Peyer's patch (tissue), 4 donors: ENCODE results near the gene SCAF1. TPM values are rescaled to one million over a fixed set of nuclear protein-coding genes. Genes with fewer than 3 reads are reported as not detected.

Experiments
- DNase-seq, 3 donors: peaks; one replicate each; pipeline ENCODE4 v3.0.0-alpha.2; 2017 to 2019
- H3K27ac ChIP-seq, 4 donors: fragments of 200-600 bp; sonication (generic); one replicate each; pipeline ENCODE4 v1.5.1; 2016 to 2019
- H3K27me3 ChIP-seq, 2 donors: fragments of 200-600 bp; sonication (generic); one replicate each; pipeline ENCODE4 v1.5.1; 2019
- H3K36me3 ChIP-seq, 3 donors: fragments of 200-600 bp; sonication (generic); one replicate each; pipeline ENCODE4 v1.5.1; 2016 to 2019
- H3K4me1 ChIP-seq, 4 donors: fragments of 200-600 bp; sonication (generic); one replicate each; pipeline ENCODE4 v1.5.1; 2016 to 2019
- H3K4me3 ChIP-seq, 4 donors: fragments of 200-600 bp; sonication (generic); 1 replicate in 3 of 4; 2 replicates in 1 of 4; pipeline ENCODE4 v1.5.1; 2016 to 2019; ENCODE audit warnings: mild to moderate bottlenecking in 1 of 4
- H3K9me3 ChIP-seq, 4 donors: fragments of 200-600 bp; sonication (generic); one replicate each; pipeline ENCODE4 v1.5.1; 2016 to 2019; ENCODE audit warnings: mild to moderate bottlenecking in 1 of 4
- POLR2A ChIP-seq, 2 donors: fragments of 450-650 bp; IDR thresholded peaks; one replicate each; pipeline ENCODE4 v1.5.1; 2017; ENCODE audit warnings: antibody characterized with exemption in 2 of 2, mild to moderate bottlenecking in 2 of 2, moderate library complexity in 2 of 2
- total RNA-seq, 4 donors: library from RNA; depleted of rRNA; stranded (reverse); fragments of >200 nt; gene quantifications; one replicate each; pipeline ENCODE4 v1.1.0, GENCODE V29; 2016
- TF ChIP-seq, protein P1 (sequence below), 6 experiments: fragments of 450-650 bp in 4 of 6; fragments of 200-600 bp in 2 of 6; sonication (generic) in 1 of 6; IDR thresholded peaks; one replicate each; pipeline ENCODE4 v1.5.1; 2017 to 2019; ENCODE audit warnings: antibody characterized with exemption in 6 of 6, mild to moderate bottlenecking in 3 of 6, moderate library complexity in 1 of 6

SCAF1 gene
- total RNA-seq, 4 donors from 2014 or later = 25.2 to 49.8 (median 44.0) TPM

DNA sequence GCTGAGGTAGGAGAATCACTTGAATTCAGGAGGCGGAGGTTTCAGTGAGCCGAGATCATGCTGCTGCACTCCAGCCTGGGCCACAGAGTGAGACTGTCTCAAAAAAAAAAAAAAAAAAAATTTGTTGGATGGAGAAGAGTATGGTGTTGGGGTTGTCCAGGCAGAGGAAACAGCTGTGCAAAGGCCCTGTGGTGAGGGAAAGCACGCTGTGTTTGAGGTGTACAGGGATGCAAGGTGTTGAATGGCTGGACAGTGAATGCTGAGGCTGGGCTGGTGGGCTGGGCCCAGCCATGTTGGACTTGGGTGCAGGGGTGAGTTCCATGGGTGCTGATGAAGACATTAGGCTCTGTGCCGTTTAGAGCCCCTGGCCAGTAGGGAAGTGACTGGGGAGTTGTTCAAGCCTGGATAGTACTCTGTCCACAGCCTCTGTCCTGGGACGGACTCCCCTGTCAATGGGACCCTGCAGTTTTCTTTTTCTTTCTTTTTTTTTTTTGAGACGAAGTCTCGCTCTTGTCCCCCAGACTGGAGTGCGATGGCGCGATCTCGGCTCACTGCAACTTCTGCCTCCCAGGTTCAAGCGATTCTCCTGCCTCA, 32.4 kb upstream of the SCAF1 start:
- H3K4me1 ChIP-seq = no peaks in the 10 kb centered on the region
- H3K9me3 ChIP-seq = no peaks in the 10 kb centered on the region
- no peak for DNase-seq
- no peak for TF ChIP-seq POLR2A (IDR thresholded peaks at IDR 0.05)
- TF ChIP-seq, protein P1, sequence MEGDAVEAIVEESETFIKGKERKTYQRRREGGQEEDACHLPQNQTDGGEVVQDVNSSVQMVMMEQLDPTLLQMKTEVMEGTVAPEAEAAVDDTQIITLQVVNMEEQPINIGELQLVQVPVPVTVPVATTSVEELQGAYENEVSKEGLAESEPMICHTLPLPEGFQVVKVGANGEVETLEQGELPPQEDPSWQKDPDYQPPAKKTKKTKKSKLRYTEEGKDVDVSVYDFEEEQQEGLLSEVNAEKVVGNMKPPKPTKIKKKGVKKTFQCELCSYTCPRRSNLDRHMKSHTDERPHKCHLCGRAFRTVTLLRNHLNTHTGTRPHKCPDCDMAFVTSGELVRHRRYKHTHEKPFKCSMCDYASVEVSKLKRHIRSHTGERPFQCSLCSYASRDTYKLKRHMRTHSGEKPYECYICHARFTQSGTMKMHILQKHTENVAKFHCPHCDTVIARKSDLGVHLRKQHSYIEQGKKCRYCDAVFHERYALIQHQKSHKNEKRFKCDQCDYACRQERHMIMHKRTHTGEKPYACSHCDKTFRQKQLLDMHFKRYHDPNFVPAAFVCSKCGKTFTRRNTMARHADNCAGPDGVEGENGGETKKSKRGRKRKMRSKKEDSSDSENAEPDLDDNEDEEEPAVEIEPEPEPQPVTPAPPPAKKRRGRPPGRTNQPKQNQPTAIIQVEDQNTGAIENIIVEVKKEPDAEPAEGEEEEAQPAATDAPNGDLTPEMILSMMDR (IDR thresholded peaks at IDR 0.05) = no peak
- H3K27me3 ChIP-seq = no peaks in the 10 kb centered on the region
- no peak overlapping the region for H3K27ac ChIP-seq
- H3K36me3 ChIP-seq = peaks cover 0 to 67% (median 0%) of the 10 kb centered on the region in 3 donors
- no peak overlapping the region for H3K4me3 ChIP-seq

DNA sequence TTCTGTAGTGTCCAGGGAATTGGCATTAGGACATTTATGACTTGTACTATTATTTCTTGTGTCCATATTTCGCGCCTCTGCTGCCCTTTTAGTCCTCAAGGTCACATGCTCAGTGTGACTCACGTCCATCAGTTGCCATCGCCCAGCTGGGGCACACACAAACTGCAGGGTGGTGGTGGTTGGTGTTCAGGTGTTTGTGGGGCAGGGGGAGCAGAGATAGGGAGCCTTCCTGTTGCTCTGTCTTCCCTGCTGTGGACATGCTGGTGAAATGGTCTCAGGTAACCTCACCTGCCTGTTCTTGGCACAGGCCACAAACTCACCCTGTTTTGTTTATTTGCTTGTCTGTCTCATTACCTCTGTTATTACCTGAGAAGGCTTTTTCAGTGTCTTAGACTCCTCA, 28.6 kb upstream of the SCAF1 start:
- Histone ChIP-seq H3K9me3 (no peaks in the 10 kb centered on the region), H3K36me3 (peaks cover 0 to 76% (median 0%) of the 10 kb centered on the region in 3 donors), H3K27me3 (no peaks in the 10 kb centered on the region), H3K4me3 (no peak overlapping the region), H3K27ac (no peak overlapping the region), H3K4me1 (no peaks in the 10 kb centered on the region)
- no peak for DNase-seq
- no peak for TF ChIP-seq POLR2A (IDR thresholded peaks at IDR 0.05)
- TF ChIP-seq, protein P1 (IDR thresholded peaks at IDR 0.05) = no peak

DNA sequence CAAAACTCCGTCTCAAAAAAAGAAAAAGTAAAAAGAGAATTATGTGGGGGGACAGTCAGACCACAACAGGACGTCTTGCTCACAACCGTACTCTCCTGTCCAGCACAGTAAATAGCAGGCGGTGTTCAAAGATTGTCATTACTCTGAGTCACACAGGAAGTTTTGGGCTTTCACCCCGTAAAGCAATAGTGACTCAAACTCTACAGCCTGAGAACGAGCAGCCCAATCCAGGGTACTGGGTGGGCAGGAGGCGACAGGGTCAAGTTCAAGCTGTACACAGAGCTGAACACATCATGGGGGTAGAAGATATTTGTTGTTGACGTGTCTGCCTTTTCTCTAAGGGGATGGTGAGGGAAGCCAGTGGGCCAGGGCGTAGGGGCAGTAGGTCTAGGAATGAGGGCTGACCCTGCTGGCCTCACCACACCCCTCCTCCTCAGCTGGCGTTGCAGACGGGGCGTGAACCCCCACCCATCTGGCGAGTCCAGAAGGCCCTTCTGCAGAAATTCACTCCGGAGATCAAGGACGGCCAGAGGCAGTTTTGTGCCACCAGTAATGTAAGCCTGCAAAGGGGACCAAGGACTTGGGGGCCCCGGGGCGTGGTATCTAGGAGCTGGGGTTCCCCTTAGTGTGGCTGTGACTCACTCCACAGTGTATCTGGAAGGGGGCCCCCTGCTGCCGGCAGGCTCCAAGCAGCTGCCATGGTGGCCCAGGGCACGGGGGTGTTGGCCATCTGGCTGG, 27.7 kb upstream of the SCAF1 start:
- Histone ChIP-seq H3K27ac (no peak overlapping the region), H3K9me3 (no peaks in the 10 kb centered on the region), H3K36me3 (peaks cover 0 to 72% (median 0%) of the 10 kb centered on the region in 3 donors), H3K4me3 (no peak overlapping the region), H3K27me3 (no peaks in the 10 kb centered on the region), H3K4me1 (no peaks in the 10 kb centered on the region)
- TF ChIP-seq, protein P1 (IDR thresholded peaks at IDR 0.05) = no peak
- TF ChIP-seq POLR2A (IDR thresholded peaks at IDR 0.05) = no peak
- DNase-seq = no peak

- no peak for TF ChIP-seq POLR2A (IDR thresholded peaks at IDR 0.05)
- TF ChIP-seq, protein P1 (IDR thresholded peaks at IDR 0.05) = no peak
- DNase-seq = no peak
- Histone ChIP-seq H3K36me3 (peaks cover 0 to 71% (median 0%) of the 10 kb centered on the region in 3 donors), H3K27me3 (no peaks in the 10 kb centered on the region), H3K27ac (no peak overlapping the region), H3K4me1 (no peaks in the 10 kb centered on the region), H3K9me3 (no peaks in the 10 kb centered on the region), H3K4me3 (no peak overlapping the region)
Measured at GRCh38 chr19:49615861-49616260, 26.1 kb upstream of the SCAF1 start.

DNA sequence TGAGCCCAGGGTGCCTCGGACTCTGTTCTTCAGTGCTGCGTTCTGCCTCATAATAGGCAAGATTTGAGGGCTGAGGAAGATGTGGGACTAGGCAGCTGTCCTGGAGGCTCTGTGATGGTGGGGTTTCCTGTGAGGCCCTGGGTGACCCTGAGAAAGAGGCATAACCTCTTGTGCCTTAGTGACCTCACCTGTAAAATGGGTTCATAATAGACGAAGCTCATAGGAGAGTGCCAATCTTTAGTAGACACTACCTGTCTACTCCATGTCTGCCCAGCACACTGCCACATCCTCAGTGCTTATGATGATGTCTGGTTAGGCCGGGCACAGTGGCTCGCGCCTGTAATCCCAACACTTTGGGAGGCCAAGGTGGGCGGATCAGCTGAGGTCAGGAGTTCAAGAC, 25.5 kb upstream of the SCAF1 start:
- DNase-seq = no peak
- TF ChIP-seq, protein P1 (IDR thresholded peaks at IDR 0.05) = no peak
- TF ChIP-seq POLR2A (IDR thresholded peaks at IDR 0.05) = no peak
- Histone ChIP-seq H3K27me3 (no peaks in the 10 kb centered on the region), H3K4me3 (no peak overlapping the region), H3K9me3 (no peaks in the 10 kb centered on the region), H3K27ac (no peak overlapping the region), H3K4me1 (no peaks in the 10 kb centered on the region), H3K36me3 (peaks cover 0 to 73% (median 0%) of the 10 kb centered on the region in 3 donors)
